HG03066 (cell line): Measurements from ENCODE around the gene NTN5.
A peak's percentile ranks its signal among the peaks of the same experiment; 100 is the strongest.

Source experiments
- ATAC-seq: cut with Tn5 transposase; IDR thresholded peaks from one replicate; pipeline ENCODE4 v1.9.1; 2021; ENCODE audit warnings: low read depth; ENCODE audit not compliant: unreplicated experiment

The NTN5 gene

DNA sequence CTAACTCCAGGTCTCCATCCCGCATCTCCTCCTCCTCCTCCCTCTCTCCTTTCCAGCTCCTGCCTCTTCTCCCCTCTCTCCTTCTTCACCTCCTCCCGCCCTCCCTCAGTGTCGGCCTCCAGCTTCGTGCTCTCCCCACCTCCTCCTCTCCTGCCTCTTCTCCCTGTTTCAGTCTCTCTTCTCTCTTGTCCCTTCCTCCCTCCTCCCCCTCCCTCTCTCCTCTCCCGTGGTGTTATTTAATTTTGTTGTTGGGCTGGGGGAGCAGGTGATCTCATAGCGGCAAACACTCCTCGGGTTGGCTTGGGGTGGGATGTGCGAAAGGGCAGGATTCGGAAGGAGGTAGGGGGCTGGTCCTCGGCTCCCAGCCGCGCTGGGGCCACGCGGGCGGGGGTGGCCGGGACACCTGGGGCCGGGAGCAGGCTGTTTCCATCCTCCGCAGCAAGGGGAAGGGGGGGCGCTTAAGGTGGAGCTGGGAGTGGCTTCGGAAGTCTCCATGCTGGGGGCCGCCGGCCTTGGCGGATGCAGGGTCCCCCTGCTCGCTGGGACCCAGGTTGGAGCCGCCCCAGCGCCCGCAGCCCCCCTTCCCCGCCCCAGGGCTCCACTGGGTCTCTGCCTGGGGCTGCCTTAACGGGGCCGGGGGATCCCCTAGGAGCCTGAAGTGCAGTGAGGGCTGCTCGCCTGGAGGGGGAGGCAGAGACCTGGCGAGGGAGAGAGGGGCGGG is 26.7 kb downstream of the NTN5 start, which contains the start of gene CA11:
Gene CA11, minus strand, starts transcription at position 187 of the 721 bp plus-strand sequence. CDS start 555 bp downstream, outside the sequence.
- peak; percentile 75 for ATAC-seq

DNA sequence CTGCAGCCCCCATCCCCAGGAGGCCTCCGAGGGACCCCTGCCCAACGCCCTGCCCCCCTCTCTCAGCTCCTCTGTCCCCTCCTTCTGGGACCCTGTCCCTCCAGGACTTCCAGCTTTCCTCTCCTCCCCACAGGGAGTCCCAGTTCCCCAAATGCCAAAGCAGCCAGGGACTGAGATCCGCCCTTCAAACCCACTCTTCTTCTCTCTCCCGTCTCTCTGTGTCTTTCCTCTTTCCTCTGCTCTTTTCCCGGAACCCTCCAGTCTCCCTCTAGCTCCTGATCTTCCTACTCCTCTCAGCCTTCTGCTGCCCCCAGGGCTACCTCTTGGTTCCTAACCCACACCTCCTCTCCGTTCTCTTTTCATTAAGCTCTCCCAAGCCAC is 27.2 kb downstream of the NTN5 start:
- ATAC-seq: no peak

DNA sequence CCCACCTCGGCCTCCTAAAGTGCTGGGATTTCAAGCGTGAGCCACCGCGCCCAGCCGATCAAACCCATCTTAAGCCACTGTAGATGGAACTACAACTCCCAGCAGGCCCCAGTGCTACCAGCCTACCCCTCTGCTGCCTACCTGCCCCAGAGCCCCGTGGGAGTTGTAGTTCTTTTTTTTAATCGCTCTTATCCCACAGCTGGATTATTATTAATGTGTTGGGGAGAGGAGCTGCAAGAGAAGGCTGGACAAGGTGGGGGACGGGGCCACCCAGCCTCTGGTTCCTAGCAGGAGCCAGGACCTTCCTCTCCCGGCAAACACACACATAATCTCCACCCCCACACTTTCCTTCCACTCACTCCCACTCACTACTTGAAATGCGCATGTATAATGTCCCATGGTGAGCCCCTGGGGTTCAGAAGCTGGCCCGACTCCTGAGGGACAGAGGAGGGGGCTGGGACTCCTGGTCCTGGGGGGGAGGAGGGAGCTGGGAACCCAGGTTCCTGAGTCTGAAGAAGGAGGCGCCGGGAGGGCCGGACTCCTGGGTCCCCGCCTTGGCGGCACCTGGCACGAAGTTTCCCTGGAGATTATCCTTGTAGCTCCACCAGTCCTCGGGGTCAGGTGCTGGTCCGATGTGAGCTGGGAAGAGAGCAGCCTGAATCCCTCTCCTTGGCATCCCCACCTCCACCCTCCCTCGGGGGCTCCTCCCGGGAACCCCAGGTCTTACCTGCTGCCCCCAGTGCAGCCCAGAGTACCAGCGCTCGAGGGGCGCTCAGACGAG is 27.8 kb downstream of the NTN5 start:
- no peak for ATAC-seq

DNA sequence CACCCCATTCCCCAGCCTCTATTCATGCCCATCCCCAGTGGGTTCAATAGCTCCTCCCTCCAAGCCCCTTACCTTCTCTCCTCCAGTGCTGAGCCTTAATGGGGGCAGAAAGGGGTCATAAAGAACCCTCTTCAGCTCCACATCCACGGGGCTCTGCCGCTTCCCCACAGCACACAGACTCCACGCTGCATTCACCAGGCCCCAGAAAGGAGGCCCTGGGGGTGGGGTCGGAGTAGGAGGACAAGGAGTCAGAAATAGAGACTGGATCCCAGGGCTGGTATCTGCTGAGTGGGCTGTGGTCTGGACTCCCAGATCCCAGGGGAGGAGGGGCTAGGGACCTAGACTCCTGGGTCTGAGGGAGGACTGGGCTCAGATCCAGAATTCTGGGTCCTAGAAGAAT is 28.5 kb downstream of the NTN5 start:
- no peak for ATAC-seq

DNA sequence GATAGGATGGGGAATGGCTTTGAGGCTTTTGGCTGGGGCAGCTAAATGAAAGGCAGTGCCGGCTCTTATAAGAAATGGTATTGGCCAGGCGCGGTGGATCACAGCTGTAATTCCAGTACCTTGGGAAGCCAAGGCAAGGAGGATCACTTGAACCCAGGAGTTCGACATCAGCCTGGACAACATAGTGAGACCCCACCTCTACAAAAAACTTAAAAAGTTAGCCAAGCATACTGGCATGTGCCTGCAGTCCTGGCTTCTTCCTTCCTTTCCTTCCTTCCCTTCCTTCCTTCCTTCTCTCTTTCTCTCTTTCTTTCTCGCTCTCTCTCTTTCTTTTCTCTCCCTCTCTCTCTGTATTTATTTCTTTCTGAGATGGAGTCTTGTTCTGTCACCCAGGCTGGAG is 30.0 kb downstream of the NTN5 start:
- no peak for ATAC-seq

DNA sequence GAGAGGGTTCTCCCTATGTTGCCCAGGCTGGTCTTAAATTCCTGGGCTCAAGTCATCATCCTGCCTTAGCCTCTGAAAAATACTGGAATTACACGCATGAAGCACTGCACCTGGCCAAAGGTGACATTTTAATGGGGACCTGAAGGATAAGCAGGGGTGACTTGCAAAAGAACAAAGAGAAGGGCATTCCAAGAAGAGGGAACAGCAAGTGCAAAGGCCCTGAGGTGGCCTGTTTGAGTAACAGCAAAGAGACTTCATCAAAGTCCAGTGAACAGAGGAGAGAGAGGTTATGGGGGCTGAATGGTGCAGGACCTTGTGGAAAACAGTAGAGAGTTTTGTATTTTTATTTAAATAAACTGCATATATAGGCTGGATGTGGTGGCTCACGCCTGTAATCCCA is 31.0 kb downstream of the NTN5 start:
- ATAC-seq: no peak

DNA sequence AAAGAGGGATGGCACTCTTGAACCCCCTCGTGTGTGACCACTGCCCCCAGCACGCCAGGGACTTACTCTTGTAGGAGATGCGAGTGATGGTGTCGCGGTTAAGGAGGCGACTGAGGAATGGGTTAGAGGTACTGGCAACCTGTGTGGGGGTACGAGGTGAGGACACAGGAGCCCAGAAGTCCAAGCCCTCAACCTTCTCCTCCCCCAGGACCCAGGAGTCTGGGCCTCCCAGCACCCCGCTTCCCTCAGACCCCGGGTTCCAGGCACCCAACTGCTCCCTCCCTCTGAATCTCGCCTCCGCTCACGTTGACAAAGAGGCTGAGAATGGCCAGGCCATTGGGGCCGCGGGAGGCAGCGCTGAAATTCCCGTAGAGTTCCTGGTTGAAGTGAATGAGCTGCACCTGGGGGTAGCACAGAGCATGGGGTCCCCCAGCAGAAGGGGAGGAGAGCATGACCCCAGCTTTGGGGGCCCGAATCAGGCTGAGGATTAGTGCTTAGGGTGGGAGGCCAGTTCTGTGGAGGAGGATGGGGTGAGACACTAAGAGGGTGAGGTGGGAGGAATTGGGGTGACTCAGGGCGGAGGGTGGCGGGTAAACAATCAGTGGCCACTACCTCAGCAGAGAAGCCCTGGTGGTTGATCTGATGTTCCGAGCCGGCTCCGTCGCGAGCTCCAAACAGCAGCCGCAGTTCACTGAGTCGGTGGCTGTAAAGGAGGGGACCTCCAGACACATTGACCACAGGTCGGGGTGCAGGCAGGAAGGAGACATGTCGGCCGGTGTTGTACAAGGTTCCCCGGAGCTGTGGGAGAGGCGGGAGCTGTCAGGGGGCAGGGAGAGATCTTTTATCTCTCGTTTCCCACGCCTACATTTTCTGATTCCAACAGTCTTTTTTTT is 33.1 kb downstream of the NTN5 start:
- ATAC-seq: no peak

DNA sequence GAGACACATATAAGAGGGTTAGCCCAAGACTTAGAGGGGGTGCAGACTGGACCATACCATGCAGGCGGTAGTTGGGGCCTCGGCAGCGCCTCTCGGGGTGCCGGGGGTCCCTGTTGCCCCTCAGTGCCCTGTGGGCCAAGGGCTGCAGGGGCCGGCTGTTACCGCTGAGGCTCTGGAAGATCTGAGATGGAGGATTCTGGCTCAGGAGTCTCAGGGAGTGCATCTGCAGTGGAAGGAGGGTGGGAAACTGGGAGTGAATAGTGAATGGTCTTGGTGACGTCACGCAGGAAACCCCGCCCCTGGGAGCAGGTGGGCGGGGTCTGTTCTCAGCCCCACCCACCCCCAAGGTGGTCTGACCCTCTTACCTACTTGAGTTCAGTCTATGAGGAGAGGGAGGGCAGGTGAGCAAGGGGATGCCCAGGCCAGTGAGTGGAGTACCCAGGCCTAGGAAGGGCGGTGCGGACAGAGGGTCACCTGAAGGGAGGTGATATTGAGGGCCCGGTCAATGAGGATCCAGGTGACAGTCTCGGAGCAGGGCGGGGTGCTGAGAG is 33.9 kb downstream of the NTN5 start:
- ATAC-seq: no peak

DNA sequence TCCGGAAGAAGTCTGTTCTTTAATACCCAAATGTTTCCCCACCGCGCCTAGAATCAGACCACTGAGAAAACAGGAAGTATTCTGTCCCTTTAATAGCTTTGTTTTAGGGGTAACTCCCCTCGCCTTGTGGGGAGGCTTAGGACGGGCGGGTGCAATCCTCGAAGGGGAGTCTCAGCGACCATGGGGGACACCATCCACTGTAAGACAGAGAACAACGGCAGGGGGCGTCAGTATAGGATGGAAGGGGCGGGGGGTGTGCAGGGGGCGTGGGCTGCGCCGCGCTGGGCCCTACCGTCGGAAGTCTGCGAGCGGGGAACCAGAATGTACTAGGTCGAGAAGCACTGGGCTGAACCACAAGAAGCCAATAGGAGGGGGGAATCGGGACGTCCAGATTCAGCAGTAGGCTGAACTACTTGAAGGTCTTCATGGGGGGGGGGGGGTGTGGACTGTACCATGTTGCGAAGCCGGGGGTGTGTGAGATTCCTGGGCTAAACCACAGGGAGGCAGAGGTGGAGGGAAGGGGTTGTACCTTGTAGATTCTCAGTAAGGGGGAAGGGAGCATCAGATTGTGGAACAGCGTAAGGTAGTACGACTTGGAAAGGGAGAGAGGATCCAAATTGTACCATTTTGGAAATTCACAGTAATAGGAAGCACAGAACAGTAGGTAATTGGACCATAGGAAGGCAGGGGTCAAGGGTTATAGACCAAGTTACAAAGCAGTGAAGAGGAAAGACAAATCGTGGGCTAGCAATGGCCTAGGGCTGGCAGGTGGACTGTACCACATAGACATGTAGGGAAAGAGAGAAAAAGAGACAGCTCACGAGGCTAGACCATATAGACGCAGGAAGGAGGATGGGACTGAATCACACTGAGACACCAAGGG is 34.6 kb downstream of the NTN5 start:
- peak; percentile 18 for ATAC-seq

DNA sequence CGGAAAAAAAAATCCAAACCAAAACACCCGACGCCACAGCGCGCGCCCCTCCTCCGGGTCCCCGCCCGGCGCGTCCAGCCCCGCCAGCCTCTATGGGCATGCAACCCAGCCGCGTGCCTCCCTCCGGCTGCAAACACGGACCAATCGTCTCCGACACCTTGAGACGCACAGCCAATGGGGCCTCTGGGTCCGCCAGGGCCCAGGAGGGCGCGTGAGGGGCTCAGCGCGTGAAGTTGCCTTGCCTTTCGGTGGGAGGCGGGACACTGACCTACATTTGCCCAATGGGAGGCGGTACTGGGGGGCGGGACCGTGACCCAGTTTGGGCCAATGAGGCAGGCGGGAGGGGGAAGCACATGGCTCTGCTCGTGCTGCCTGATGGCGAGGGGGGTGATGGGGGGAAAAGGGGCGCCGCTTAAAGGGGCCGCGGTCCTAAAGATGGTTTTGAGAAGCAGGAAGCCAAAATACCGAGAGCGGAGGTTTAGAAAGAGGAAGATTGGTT is 35.3 kb downstream of the NTN5 start:
- ATAC-seq: peak; percentile 67

DNA sequence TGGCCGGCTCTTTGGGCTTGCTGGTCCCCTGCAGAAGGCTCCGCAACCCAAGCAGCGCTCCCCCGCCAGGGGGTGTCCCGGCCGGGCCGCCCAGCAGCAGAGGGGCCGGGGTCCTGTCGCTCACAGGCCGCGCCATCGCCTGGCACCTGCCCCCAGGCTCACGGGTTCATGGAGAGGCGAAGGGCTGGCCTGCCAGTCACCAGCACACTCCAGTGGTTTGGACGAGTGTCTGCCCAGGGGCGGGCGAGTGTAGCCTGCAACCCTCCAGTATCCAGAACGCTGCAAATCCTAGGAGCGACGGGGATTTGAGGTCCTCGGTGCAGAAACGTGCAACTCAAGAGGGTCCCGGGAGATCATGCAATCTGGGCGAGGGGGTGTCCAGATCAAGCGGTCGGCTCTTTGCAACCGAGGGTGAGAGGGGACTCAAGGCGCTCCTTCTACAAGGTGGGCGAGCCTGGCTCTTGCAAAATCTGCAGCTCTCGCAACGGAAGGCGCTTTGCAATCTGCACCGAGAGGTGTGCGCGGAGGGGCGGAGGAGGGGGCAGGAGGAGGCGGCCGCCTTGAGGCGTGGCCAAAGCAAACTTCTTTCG is 35.9 kb downstream of the NTN5 start, which contains the start of gene DBP:
Gene DBP, minus strand, starts transcription at position 521 of the 590 bp plus-strand sequence. Its CDS starts 385 bp downstream, at position 136.
- ATAC-seq: no peak

DNA sequence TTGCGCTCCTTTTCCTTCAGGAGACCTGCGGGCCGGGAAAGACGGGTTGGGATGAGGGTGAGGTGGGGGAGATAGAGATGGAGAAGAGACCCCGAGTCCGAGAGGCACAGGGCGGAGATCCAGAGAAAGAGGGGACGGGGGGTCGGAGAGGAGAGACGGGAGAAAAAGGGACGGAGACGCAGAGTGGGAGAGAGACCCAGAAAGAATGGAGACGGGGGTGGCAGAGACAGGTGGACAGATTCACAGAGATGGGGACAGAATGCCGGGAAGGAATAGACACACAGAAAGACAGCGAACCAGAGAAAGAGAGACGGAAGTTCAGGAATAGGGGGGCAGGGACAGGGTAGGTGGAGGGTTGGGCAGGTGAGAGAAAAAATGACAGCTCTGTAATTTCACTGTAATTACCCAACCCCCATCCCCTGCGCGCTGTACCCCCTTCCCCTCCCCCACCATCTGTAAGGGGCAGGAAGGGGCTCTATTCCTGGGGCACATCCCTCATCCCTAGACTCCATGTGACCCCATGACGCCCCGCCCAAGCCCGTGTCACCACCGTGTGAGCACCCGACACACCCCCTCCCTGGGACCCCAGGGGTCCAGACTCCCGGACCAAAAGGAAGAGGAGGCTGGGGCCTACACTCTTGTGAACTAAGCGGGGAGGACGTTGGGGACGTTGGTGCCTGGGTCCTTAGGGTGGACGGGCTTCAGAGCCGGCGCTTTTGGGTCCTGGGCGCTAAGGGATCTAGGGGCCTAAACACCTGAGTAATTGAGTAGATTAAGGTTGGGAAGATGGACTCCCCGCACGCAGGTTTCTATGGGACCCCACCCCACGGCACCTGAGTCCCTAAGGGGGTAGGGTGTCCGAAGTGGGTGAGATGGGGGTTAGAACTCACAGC is 36.6 kb downstream of the NTN5 start:
- ATAC-seq: no peak

DNA sequence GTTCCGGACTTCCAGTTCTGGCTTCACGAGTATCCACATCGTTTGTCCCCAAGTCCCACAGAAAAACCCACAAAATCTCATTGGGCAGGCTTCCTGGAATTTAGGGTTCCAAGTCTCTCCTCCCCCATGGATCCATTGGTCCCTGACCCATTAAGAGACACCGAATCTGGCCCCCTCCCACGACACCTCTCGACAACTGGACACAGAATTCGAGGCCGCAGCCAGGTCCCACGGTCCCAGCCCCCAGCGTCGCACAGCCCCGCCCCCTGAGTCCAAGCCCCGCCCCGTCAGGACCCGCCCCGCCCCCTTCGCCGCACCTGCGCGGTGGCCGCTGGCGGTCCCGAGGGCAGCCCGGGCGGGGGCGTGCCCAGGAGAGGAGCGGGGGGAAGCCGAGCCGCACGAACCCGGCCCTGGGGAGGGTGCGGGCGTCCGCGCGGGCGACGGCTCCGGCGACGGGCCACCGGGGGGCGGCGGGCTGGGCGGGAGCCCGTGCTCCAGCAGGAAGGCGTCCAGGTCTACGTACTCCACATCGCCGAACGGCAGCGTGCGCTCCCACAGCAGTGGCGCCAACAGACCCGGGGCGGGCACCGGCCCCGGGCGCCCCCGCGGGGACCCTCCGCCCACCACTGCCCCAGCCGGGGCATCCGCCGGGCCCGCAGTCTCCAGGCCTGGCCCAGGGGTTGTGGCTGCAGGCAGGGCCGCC is 37.4 kb downstream of the NTN5 start:
- ATAC-seq: no peak

DNA sequence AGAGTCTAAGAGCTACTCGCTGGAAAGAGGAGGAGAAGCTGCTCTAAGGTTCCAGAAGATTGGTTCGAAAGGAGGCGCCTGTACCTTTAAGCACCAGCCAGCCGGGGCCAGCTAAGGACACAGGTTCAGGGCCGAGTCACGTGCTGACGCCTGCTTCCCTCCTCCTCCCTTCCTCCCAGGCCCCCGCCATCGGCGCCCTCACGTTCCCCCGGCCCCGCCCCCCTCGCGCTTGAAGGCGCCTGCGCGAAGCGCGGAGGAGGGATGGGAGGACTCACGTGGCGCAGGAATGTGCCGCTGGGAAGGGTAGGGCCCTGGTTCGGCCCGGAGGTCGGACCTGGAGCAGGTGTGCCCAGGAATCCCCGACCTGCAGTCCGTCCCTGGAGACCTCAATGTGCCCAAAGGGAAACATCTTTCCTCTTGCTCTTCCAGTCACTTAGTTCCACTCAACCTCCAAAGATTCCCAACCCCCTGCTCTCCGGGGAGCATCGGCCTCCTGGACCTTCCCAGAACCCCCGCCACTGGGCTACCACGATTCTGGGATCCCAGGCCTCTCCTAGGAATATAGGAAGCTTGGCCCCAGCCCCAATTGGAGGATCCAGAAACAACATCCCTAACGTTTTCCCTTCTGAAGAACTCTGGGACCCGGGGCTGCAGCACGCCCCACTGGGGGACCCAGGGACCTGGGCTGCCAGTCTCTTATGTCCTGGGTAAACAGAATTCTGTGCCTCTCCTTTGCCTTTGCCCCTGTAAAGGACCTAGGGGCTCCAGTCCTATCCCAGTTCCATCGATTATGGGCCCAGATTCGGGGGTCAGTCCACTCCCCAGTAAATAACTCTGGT is 38.2 kb downstream of the NTN5 start:
- peak; percentile 29 for ATAC-seq

DNA sequence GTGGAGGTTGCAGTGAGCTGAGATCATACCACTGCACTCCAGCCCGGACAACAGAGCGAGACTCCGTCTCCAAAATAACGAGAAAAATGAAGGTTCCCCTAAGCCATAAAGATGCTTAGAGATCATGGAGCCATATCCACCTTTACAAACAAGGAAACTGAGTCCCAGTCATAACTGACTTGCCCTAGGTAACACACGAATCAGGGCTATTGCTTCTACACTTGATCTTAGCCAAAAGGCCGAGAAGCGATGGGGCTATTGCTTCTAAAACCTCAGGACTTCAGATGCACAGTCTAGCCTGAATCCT is 38.8 kb downstream of the NTN5 start:
- no peak for ATAC-seq

DNA sequence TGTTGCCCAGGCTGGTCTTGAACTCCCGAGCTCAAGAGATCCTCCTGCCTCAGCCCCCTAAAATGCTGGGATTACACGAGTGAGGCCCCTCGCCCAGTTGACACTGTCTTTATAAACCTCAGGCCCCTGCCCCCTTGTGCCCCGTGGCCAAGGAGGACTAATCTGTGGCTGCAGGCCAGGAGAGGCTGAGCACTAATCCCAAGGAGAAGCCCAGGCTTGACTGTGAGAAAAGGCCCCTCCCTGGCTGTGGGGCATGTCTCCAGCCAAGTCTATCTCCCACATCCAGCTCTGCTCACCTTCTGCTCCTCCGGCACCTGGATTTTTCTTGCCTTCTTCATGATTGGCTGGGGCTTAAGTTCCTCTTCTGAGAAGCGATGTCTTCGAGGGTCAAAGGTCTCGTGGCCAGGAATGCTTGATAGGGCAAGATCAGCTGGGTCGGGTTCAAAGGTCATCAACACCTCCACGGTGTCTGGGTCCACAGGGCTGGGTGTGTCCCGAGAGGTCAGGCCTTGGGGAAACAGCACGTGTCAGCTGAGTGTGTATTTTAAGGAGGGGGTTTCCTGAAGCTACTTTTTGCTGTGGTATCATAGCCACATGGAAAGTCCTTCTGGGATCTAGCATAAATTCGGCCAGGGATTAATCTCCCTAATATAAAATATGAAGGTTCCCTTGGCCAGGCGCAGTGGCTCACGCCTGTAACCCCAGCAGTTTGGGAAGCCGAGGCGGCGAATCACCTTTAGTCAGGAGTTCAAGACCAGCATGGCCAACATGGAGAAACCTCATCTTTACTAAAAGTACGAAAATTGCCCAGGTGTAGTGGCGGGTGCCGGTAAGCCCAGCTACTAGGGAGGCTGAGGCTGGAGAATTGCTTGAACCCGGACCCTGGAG is 39.4 kb downstream of the NTN5 start:
- ATAC-seq: no peak
